ENCODE measurements around the gene PLEKHM3. TPM values are rescaled to one million over a fixed set of nuclear protein-coding genes. Genes with fewer than 3 reads are reported as not detected.

The PLEKHM3 gene
- total RNA-seq, 1 experiment from 2014 or later: 6.5 TPM

DNA sequence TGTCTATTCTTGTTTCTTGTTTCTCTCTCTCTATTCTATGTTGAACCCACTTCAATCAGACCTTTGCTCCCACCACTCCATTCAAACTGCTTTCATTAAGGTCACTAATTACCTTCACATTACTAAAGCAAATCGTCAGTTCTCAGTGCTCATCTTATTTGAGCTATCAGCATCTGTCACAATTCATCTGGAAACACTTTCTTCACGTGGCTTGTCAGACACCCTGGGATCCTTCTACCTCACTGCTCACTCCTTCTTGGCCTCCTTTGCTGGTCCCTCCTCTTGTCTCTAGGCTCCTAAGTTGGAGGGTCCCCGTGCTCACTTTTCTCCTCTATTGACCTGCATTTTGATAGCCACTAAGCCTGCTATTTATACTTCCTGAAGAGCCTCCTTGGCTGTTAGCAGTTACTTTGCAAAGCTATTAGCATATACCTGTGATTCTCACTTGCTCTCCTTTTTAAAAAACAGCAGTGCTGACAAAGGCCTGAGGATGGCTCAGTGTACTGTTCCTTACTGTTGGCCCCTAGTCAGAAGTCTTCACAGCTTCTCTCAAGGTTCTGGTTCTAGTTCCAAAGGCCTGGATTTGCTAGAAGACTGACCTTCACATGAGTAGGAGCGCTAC is 80.2 kb downstream of the PLEKHM3 start:
- no peak for DNase-seq (ENCODE audit: low spot score)
- Histone ChIP-seq H3K36me3 (ENCODE audit: insufficient read depth, low read length, poor library complexity, severe bottlenecking) (no peaks in the 10 kb centered on the region), H3K4me1 (ENCODE audit: insufficient read depth, low read length, poor library complexity, severe bottlenecking) (no peaks in the 10 kb centered on the region), H3K27me3 (replicated peaks; ENCODE audit: insufficient read depth, low read depth, low read length, poor library complexity) (no peaks in the 10 kb centered on the region), H3K27ac (ENCODE audit: low read depth, low read length, poor library complexity, severe bottlenecking) (no peak overlapping the region), H3K9me3 (ENCODE audit: low read depth, low read length, poor library complexity, severe bottlenecking) (no peaks in the 10 kb centered on the region), H3K4me3 (ENCODE audit: low read depth, low read length, poor library complexity, severe bottlenecking) (no peak overlapping the region)
- ChIA-PET POLR2A (ENCODE audit: low non-redundant PET) (no interaction called here), CTCF (no interaction called here)
- intact Hi-C loops (cut with micrococcal nuclease; ENCODE audit: unreplicated experiment): no loop called here
- BruUV-seq (replicated peaks): no TSS peak
- no peak for TF ChIP-seq CTCF (conservative IDR thresholded peaks at IDR 0.05; ENCODE audit: low read depth, low read length)

GRCh38 chr2:207944334-207944733 is 81.0 kb downstream of the PLEKHM3 start:
- TF ChIP-seq EZH2 (IDR thresholded peaks at IDR 0.05; ENCODE audit: borderline replicate concordance, low read depth, low read length, poor library complexity, severe bottlenecking) (no peak), CTCF (conservative IDR thresholded peaks at IDR 0.05; ENCODE audit: low read depth, low read length) (no peak)
- no TSS peak for BruUV-seq (replicated peaks)
- Histone ChIP-seq H3K36me3 (ENCODE audit: insufficient read depth, low read length, poor library complexity, severe bottlenecking) (no peaks in the 10 kb centered on the region), H3K27me3 (replicated peaks; ENCODE audit: insufficient read depth, low read depth, low read length, poor library complexity) (no peaks in the 10 kb centered on the region), H3K9me3 (ENCODE audit: low read depth, low read length, poor library complexity, severe bottlenecking) (no peaks in the 10 kb centered on the region), H3K4me3 (ENCODE audit: low read depth, low read length, poor library complexity, severe bottlenecking) (no peak overlapping the region), H3K4me1 (ENCODE audit: insufficient read depth, low read length, poor library complexity, severe bottlenecking) (no peaks in the 10 kb centered on the region), H3K27ac (ENCODE audit: low read depth, low read length, poor library complexity, severe bottlenecking) (no peak overlapping the region)
- CTCF ChIA-PET: no interaction called here
- POLR2A ChIA-PET (ENCODE audit: low non-redundant PET): no interaction called here
- no peak for DNase-seq (ENCODE audit: low spot score)
- intact Hi-C loops (cut with micrococcal nuclease; ENCODE audit: unreplicated experiment): no loop called here

DNA sequence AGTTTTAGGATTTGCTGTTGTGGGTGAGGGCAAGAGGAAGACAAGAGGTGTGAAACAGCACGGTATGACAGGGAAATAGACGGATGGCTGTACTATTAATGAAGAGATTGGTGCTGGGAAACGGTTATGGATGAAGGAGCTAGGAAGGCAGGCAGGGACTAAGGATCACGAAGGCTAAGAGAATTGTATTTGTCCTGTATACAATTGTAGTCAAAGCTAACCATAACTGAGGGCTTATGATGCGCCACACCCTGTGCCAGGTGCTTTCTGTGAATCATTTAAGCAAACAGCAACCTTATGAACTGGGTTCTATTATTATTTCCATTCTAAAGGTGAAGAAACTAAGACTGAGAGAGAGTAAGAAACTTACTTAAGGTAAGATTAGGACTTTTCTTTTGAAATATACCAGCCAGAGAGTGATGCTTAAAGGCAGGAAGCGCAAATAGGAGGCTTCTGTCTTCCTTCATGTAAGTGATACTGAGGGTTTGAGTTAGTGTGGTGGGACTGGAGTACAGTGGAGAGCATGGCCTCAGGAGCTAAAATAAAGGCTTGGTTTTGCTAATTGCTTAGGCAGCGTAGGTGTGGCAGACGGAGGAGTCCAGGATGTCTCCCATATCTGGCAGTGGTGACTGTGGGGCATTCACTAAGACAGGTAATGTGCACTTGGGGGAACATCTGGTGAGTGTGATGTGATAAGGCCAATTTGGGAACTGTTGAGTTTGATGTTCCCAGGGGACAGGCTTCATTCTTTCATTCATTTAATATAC is 85.8 kb downstream of the PLEKHM3 start:
- Histone ChIP-seq H3K36me3 (ENCODE audit: insufficient read depth, low read length, poor library complexity, severe bottlenecking) (no peaks in the 10 kb centered on the region), H3K4me3 (ENCODE audit: low read depth, low read length, poor library complexity, severe bottlenecking) (no peak overlapping the region), H3K27me3 (replicated peaks; ENCODE audit: insufficient read depth, low read depth, low read length, poor library complexity) (no peaks in the 10 kb centered on the region), H3K9me3 (ENCODE audit: low read depth, low read length, poor library complexity, severe bottlenecking) (no peaks in the 10 kb centered on the region), H3K4me1 (ENCODE audit: insufficient read depth, low read length, poor library complexity, severe bottlenecking) (no peaks in the 10 kb centered on the region), H3K27ac (ENCODE audit: low read depth, low read length, poor library complexity, severe bottlenecking) (no peak overlapping the region)
- POLR2A ChIA-PET (ENCODE audit: low non-redundant PET): no interaction called here
- CTCF ChIA-PET: no interaction called here
- no peak for DNase-seq (ENCODE audit: low spot score)
- TF ChIP-seq EZH2 (IDR thresholded peaks at IDR 0.05; ENCODE audit: borderline replicate concordance, low read depth, low read length, poor library complexity, severe bottlenecking) (no peak), CTCF (conservative IDR thresholded peaks at IDR 0.05; ENCODE audit: low read depth, low read length) (no peak)
- intact Hi-C loops (cut with micrococcal nuclease; ENCODE audit: unreplicated experiment): no loop called here
- BruUV-seq (replicated peaks): no TSS peak

Data from A673 (cell line).